CMK (cell line): ENCODE results near the gene PPP6R1.

ENCODE experiments used
- DNase-seq: peaks from one replicate; pipeline ENCODE4 v3.0.0-alpha.2; 2010; ENCODE audit warnings: low read depth

Gene PPP6R1

GRCh38 chr19:55258828-55259539, at the start of gene PPP6R1:
Gene PPP6R1, minus strand, starts transcription at chr19:55259017. Its CDS starts 11,914 bp downstream, at chr19:55247103.
- DNase-seq, result peak; percentile 99

- DNase-seq, result no peak
These were observed 49.5 kb upstream of the PPP6R1 start for GRCh38 chr19:55308281-55308680.

DNA sequence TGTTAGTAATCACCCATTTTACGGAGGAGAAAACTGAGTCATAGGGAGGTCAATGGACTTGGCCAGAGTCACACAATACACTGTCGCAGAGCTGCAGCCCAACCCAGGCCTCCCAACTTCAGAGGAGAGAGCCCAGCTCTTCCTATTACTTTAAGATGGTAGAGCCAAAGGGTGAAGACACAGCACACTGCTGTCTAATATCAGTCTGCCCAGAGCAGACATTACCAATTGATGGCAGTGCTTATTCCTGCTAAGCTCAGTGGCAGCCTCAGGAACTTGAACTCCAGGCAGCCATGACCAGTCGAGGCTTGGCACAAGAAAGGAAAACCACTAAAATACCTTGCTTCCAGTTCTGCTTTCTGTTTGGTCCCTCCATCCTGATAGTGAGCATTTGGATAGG, 47.9 kb upstream of the PPP6R1 start:
- DNase-seq, result no peak

DNA sequence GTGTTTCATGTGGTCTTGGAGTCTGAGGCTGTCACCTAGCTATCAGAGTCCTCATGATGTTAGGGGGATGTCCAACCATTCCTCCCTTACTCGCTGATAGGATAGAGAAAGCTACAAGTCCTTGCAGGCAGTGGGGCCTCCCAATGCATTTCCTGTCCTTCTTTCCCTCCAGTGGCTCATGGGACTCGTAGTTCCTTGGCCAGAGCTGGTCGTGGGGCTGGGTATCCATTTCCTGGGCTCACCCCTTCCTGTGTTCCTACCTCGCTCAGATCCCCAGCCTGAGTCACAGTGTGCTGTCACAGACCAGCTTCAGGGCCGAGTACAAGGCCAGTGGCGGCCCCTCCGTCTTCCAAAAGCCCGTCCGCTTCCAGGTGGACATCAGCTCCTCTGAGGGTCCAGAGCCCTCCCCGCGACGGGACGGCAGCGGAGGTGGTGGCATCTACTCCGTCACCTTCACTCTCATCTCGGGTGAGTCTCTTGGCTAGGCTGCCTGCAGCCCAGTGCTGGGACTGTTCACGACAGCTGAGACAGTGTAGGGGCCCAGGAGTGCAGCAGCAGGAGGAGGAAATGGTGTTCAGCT, 47.3 kb upstream of the PPP6R1 start:
- DNase-seq, result no peak

- no peak for DNase-seq
These were observed 46.7 kb upstream of the PPP6R1 start for GRCh38 chr19:55305491-55305890.

DNA sequence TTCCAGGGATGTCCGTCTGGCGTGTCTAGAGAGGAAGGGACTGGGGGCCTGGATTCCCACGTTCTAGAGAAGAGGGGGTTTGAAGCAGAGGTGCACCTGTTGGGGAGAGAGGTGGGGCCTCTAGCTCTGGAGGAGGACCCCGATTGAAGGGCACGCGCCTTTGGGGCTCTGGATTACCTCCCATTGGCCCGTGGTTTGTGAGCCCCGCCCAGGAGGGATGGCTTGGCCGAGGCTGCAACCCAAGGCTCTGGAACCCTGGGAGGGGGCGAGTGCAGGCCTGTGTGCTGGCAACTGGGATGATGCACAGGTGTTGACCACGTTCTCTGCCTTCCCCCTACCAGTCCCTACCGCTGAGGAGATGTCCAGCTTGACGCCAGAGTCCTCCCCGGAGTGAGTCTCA, 46.2 kb upstream of the PPP6R1 start:
- no peak for DNase-seq

- DNase-seq, result no peak
These were observed 45.6 kb upstream of the PPP6R1 start for GRCh38 chr19:55304279-55304978.

- no peak for DNase-seq
These were observed 44.7 kb upstream of the PPP6R1 start for GRCh38 chr19:55303477-55303876.

DNA sequence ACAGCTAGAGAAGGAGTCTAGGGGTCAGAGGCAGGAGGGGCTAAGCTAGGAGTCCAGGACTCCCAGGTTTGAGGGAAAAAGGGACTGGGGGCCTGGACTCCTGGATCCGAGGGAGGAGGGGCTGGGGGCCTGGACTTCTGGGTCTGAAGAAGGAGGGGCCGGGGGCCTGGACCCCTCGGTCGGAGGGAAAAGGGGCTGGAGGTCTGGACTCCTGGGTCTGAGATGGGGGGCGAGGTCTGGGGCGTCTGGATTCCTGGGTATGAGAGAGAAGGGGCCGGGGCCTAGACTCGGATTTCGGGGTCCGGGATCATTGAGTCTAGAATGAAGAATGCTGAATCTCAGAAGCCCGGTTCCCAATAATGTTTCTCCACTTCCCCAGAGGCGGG, 43.5 kb upstream of the PPP6R1 start:
- no peak for DNase-seq

- peak; percentile 78 for DNase-seq
These were observed 42.9 kb upstream of the PPP6R1 start for GRCh38 chr19:55301459-55302317.

GRCh38 chr19:55300886-55301458, 42.2 kb upstream of the PPP6R1 start:
- no peak for DNase-seq

DNA sequence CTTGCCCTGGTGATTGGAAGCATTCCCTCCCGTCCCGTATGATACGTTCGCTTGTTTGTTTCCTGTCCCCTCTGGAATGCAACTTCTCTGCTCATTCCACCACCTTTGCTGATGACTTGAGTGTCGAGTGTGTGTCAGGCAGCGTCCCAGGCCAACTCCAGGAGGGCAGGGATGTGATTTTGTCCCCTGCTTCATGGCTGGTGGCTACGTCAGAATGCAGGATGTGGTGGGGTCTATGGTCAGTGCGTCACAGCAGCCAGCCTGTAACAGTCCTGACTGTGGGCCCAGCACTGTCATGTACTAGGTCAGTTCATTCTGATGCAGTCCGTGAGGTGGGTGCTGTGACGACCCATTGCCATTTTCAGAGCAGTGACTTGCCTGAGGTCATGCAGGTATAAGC, 41.2 kb upstream of the PPP6R1 start:
- no peak for DNase-seq

GRCh38 chr19:55297267-55297666, 38.5 kb upstream of the PPP6R1 start:
- DNase-seq, result peak; percentile 58

- DNase-seq, result no peak
These were observed 30.4 kb upstream of the PPP6R1 start for GRCh38 chr19:55289117-55289796.

- DNase-seq, result no peak
These were observed 28.7 kb upstream of the PPP6R1 start for GRCh38 chr19:55287361-55288079.

DNA sequence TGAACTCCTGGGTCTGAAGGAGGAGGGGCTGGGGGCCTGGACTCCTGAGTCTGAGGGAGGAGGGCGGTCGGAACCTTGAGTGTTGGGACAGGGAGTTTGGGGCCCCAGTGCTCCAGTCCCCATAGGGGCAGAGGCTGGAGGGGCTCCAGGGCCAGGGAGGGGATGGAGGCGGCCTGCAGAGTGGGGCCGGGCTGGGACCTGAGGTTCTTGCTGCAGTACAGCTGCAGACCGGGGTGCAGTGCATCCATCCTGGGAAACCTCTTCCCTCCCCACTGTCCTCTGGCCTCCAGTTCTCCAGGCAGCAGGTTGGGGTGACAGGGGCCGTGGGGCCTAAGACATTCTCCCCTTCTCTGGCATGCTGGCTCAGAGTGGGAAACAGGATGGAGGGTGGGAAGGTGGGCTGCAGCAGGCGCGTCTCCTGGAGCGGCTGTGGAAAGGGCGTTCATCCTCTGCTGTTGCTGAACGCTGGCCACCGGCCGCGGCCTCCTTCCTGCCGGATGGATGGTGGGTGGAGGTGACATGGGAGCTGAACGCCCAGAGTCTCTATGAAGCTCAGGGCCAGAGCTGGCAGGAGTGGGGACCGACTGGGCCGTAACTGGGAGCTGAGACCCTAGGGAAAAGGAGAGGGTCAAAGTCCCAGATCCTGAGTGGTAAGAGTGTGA, 26.5 kb upstream of the PPP6R1 start:
- no peak for DNase-seq

- no peak for DNase-seq
These were observed 25.7 kb upstream of the PPP6R1 start for GRCh38 chr19:55284405-55285058.

DNA sequence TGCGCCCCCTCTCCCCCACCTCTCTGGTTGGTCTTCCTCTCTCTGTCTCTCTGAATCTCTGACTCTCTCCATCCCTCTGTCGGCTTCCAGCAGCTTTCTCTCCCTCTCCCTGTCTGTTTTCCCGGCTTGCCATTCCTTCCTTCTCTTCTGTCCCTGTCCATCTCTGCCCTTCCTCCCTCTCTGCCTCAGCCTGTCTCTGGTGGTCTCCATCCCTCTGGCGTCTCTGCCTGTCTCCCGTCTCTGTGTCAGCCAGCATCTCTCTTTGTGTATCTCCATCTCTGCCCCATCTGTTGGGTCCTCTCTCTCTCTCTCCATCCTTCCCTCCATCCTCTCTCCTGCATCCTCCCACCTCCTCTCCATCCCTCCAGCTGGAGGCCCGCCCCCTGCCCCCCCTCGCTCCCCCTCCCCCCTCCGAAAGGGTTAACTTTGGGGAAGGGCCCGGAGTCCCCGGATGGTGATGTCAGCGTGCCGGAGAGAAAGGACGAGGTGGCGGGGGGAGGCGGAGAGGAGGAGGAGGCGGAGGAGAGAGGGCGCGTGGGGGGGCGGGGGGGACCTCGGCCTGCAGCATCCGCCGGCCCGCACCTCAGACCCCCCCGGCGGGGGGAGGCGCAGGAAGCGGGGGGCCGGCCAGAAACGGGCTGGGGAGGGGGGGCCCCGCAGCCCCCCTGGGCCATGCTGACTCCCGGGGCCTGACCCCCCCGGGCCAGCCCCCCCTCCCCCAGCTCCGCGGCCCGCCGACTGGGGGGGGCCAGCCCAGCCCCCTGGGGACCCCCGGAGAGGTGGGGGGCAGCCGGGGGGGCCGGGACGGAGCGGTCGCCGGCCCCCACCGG, 24.9 kb upstream of the PPP6R1 start, which contains the start of gene BRSK1:
TSS of gene BRSK1 (plus strand) at position 450 of the 830 bp plus-strand sequence. CDS start 446 bp downstream, outside the sequence.
- no peak for DNase-seq
